NCI-H345 (cell line): ENCODE data around the gene LRRC23.
"Not testable (repeated sequence)": the region's sequence is repeated elsewhere in the genome, so short reads cannot be mapped to it uniquely, and the experiment has no call there.

ENCODE experiments used
- DNase-seq: peaks from one replicate; lab custom pipeline; 2025; lab: John Stamatoyannopoulos, UW

Gene LRRC23

DNA sequence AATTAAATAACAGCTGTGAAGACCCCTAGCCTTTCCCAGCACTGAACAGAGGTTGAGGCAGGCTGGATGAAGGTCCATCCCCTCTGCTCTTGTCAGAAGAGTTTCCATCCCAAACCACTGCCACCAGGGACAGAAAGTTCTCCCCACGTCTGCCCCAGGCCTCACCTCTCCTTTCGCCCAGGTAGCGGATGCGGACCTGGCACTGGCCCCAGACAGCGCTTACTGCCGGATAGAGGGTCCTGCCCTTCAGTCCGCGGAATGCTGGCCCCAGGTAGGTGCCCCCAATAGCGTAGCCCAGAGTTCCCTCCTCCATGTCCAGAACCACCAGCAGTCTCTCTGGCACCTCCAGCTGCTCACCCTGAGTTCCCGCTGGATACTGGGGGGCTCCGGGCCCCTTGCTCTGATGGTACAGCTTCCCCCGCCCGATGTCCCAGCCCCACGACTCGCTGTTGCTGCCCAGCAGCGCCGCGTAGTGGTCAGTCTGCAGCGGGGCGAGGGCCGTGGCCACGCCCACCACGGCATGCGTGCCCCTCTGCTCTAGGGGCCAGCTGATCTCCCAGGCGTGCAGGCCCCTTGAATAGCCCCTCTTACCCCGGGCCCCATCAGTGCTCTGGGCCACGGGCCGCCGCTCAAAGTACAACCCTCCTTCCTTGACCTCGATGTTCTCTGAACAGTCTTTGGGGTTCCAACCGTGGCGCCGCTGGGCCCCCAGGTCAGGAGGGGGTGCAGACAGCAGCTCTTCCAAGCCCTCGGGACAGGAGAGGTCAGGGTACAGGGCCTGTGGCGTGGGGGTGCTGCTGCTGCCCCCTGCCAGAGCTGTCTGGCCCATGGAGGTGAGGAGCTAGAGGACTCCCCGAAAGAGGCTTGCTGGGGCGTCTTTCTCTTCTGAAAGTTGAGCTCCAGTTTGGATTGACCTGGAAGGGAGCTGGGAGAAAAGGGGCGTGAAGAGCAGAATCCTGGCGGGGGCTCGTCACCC is 32.3 kb upstream of the LRRC23 start:
- peak; percentile 82 for DNase-seq

DNA sequence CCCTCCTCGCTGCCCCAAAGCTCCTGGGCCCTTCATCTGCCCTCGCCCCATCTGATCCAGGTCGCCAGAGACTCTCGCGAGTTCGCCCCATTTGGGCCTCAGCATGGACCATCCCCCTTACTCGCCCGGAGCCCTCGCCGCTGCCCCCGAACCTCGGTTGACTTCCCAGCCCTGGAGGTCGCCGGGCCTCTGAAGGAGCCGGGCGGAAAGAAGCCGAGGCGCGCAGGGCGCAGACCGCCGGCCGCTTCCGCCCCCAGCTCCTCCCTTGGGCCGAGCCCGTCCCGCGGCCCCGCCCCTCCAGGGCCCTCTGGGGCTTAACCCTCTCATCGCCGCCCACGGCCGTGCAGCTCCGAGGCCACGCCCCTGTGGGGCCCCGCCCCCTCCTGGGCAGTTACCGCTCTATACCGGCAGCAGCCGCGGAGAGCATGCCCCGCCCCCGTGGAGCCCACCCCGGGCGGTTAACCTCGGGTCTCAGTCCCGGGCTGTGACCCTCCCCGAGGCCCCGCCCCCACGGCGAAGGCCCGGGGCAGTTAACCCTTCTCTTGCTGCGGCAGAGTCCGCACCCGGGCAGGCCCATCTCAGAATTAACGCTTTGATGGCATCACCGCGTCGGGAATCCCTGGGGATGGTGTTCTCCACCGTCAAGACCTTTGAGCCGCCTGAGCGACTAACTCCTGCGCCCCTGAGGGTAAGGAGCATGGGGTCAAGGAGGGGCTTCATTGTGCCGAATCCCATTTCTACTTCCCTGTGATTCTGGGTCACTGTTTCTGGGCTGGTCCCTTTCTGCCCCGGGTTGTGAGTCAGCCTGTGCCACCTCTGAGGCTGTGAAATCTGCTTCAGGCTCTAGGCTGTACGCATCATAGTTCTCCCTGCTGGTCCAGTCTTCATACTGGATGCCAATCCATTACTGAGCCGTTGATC is 31.3 kb upstream of the LRRC23 start, which contains the start of gene SPSB2:
SPSB2 (minus strand) TSS at position 210 of the 921 bp plus-strand sequence. CDS start 402 bp downstream, outside the sequence.
- peak; percentile 99 for DNase-seq

DNA sequence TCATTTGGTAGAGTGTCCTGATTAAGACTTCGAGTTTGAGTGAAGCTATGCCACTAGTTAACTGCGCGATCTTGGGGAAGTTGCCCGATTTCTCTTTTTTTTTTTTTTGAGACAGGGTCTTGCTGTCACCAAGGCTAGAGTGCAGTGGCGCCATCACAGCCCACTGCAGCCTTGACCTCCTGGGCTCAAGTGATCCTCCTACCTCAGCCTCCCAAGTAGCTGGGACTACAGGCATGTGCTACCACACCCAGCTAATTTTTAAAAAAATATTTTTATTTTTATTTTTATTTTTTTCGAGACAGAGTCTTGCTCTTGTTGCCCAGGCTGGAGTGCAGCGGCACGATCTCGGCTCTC is 30.6 kb upstream of the LRRC23 start:
- not testable (repeated sequence) for DNase-seq

DNA sequence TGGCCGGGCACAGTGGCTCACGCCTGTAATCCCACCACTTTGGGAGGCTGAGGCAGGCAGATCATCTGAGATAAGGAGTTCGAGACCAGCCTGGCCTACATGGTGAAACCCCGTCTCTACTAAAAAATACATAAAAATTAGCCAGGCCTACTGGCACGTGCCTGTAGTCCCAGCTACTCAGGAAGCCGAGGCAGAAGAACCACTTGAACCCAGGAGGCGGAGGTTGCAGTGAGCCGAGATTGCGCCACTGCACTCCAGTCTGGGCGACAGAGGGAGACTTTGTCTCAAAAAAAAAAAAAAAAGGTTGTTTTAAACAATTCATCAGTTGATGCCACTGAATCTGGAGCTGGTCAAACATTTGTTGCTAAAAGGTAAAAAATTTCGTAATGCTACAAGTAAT is 24.8 kb upstream of the LRRC23 start:
- DNase-seq = not testable (repeated sequence)

DNA sequence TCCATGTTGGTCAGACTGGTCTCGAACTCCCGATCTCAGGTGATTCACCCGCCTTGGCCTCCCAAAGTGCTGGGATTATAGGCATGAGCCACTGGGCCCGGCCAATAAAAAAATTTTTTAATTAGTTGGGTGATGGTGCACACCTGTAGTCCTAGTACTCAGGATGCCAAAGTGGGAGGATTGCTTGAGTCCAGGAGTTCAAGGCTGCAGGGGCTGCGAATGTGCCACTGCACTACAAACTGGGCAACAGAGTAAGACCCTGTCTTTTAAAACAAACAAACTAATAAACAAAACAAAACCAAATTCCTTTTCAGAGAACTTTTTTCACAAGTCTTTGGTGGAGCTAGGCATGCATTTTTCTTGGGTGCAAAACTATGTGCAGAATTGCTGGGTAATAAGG is 21.4 kb upstream of the LRRC23 start:
- no peak for DNase-seq

DNA sequence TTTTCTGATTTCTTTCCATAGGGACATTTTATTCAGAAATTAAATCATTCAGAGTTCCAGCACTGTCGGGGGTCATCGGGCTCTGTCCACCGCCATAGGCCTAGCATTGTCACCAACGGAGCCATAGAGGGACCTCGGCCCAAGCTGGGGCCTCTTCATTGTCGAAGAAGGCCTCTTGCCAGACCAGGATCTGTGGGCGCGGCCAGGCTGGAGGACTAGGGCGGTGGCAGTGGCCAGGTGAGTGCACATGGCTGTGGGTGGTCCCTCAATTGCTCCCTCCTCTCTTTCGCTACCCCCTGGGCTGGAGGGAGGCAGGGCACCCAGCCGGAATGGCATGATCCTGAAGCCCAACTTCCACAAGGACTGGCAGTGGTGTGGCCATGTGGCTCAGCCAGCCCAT is 20.9 kb upstream of the LRRC23 start:
- DNase-seq = no peak

DNA sequence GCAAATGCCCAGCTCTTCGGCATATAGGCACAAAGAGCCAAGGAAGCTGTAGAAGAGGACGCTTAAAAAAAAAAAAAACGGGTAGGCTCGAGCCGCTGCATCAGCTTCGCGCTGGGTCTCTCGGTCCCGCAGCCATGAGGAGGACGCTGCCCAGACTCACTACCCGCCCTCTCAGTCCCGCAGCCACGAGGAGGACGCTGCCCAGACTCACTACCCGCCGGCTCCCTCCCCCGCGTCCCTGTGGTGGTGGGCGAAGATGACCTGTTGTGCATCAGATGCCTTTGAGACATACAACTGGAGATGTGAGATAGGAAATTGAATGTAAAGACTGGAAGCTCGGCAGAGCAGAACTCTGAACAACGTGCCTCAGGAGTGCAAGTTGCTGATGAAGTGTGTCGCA is 20.1 kb upstream of the LRRC23 start:
- no peak for DNase-seq

DNA sequence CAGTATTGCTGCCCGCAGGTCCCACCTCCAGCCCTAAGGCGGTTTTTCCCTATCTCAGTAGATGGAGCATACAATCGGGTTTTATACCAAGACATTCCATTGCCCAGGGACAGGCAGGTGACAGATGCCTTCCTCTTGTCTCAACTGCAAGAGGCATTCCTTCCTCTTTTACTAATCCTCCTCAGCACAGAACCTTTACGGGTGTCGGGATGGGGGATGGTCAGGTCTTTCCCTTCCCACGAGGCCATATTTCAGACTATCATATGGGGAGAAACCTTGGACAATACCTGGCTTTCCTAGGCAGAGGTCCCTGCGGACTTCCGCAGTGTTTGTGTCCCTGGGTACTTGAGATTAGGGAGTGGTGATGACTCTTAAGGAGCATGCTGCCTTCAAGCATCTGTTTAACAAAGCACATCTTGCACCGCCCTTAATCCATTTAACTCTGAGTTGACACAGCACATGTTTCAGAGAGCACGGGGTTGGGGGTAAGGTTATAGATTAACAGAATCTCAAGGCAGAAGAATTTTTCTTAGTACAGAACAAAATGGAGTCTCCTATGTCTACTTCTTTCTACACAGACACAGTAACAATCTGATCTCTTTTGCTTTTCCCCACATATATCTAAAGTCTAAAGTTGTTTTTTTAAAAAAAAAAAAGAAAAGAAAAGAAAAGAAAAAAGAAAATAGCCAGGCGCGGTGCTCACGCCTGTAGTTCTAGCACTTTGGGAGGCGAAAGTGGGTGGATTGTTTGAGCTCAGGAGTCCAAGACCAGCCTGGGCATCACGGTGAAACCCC is 18.2 kb upstream of the LRRC23 start:
- not testable (repeated sequence) for DNase-seq

DNA sequence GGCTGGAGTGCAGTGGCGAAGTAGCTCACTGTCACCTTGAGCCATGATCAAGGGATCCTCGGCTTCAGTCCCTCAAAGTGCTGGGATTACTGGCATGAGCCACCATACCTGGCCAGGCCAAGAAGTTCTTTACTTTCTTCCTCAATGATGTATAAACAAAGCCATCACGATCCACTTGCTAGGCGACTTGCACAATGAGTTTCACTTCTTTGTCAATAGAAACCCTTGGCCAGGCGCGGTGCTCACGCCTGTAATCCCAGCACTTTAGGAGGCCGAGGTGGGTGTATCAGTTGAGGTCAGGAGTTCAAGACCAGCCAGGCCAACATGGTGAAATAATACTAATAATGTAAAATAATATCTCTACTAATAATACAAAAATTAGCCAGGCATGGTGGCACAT is 17.2 kb upstream of the LRRC23 start:
- DNase-seq = no peak

DNA sequence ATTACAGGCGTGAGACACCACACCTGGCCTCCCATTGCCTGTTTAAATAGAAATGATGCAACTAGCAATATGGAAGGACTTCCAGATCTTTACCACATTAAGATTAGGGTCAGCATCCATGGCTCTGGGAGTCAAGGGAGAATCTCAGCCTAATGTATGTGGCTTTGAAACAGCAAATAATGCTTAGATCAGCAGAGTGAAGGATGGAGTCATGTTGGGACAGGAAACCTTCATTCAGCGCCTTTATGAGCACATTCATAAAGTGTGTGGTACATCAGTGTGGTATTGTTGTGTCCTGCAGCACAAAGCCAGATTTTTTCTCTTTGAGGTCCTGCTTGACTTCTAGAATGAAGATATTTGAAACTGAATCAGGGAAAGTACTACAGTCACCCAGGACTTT is 16.3 kb upstream of the LRRC23 start:
- no peak for DNase-seq

DNA sequence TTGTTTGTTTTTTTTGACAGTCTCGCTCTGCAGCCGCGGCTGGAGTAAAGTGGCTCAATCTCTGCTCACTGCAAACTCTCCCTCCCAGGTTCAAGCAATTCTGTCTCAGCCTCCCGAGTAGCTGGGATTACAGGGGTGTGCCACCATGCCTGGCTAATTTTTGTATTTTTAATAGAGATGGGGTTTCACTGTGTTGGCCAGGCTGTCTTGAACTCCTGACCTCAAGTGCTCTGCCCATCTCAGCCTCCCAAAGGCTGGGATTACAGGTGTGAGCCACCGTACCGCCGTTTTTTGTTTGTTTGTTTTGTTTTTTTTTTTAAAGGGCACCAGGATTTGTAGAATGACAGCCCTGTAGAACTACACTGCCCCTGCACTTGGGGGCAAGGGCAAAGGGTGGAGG is 15.8 kb upstream of the LRRC23 start:
- DNase-seq = not testable (repeated sequence)

DNA sequence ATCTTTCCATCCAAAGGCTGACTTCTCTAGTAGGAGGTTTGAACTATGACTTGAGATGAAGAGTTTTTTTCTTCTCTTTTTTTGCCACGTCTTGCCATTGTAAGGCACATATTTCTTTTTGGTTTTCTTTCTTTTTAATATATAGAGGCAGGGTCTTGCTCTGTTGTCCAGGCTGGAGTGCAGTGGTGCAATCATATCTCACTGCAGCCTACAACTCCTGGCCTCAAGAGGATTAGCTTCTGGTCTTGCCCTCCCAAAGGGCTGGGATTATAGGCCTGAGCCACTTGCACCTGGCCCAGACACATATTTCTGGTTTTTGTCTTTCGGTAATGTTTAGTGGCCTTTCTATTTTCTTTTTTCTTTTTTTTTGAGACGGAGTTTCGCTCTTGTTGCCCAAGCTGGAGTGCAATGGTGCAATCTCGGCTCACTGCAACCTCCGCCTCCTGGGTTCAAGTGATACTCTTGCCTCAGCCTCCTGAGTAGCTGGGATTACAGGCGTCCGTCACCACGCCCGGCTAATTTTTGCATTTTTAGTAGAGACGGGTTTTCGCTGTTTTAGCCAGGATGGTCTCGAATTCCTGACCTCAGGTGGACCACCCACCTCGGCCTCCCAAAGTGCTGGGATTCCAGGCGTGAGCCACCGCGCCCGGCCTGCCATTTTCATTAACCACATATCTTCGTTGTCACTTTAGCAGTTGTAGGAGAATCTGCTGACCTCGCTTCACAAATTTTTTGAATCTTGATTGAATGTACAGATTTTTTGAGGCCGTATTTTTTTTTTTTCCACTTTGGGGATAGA is 14.6 kb upstream of the LRRC23 start:
- DNase-seq = not testable (repeated sequence)

DNA sequence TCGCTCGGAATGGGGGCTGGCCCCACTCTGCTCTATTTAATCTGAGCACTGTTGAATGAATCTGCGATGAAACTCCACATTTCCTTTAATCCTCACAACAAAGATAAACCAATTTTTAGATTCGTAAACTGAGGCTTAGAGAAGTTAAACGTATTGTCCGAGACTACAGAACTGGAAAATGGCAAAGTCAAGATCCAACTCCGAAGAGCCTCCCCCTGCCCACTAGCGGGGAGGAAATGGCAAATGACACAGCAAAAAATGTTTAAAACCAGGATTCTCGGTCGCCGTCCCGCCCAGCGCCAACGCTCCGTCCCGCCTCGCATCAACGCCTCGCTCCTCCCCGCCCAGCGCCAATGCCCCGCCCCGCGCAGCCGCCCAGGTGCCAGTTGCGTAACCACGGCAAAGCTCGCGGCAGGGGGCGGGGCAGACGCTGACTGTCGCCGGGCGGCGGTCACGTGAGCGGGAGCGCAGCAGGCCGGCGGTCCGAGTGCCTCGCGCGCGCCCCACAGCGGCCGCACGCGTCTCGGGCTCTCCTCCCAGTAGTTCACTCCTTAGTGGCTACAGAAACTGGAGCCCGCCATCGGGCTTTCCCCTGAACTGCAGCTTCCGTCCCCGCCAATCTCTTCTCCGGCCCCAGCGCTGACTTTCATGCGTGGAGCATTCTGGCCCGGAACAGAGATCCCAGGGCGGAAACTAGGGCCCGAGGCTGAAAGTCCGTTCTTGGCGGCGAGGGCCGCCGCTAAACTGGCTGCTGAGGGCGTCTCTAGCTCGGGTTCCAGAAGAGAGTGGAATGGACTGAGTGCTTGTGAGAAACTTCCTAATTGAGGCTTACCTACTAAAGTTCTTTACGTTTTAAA is 13.6 kb upstream of the LRRC23 start:
- DNase-seq = peak; percentile 98

DNA sequence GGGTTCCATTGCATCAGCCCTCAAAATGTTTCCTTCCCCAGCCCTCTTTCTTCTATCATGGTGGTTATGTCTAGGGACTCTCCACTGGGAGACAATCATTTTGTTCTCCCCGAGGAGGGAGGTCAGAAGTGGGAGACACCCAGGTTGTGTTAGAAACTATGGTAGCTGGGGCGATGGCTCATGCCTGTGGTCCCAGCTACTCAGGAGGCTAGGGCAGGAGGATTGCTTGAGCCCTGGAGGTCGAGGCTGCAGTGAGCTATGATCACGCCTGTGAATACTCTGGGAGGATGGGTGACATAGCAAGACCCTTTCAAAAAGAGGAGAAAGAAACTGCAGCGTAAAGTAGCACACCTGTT is 13.0 kb upstream of the LRRC23 start:
- no peak for DNase-seq

DNA sequence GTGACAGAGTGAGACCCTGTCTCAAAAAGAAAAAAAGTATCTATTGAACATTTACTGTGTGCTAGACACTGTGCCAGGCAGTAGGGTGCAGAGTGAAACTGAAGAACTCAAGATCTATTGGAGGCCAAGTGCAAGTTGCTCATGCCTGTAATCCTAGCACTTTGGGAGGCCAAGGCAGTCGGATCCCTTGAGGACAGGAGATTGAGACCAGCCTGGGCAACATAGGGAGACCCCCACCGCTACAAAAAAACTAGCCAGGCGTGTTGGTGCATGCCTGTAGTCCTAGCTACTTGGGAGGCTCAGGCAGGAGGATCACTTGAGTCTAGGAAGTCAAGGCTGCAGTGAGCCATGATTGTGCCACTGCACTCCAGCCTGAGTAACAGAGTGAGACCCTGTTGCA is 11.9 kb upstream of the LRRC23 start:
- DNase-seq = not testable (repeated sequence)

DNA sequence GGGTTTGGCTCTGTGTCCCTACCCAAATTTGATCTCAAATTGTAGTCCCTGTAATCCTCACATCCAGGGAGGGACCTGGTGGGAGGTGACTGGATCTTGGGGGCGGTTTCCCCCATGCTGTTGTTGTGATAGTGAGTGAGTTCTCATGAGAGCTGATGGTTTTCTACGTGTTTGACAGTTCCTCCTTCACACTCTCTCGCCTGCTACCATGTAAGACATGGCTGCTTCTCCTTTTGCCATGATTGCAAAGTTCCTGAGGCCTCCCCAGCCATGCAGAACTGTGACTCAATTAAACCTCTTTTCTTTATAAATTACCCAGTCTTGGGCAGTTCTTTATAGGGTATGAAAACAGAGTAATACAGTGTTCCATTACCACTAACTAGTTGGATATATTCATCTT is 10.3 kb upstream of the LRRC23 start:
- DNase-seq = no peak

DNA sequence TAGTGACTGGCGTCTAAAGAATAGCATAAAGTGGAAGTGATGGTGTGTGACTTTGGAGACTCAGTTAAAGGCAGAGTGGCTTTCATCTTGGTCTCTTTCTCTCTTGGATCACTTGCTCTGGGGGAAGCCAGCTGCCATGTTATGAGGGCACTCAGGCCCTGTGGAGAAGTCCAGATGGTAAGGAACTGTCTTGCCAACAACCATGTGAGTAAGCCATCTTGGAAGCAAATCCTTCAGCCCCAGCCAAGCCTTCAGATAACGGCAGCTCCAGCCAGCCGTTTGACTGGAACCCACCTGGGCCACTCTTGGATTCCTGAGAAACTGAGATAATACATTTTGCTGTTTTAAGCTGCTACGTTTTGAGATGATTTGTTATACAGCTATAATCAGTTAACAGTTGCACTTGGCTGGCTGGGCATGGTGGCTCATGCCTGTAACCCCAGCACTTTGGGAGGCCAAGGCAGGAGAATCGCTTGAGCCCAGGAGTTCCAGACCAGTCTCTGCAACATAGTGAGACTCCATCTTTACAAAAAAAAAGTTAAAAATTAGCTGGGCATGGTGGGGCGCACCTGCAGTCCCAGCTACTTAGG is 7.7 kb upstream of the LRRC23 start:
- DNase-seq = no peak

DNA sequence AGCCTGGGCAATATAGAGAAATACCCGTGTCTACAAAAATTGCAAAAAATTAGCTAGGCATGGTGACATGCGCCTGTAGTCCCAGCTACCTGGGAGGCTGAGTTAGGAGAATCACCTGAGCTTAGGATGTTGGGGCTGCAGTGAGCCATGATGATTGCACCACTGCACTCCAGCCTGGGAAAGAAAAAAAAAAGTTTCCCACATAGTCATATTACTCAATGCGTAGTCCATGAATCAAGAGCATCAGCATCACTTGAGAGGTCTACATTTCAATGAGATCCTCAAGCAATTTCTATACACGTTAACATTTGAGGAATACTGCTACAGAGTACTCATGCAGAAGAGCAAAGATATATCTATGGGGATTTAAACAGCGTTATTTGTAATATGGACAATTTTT is 5.2 kb upstream of the LRRC23 start:
- DNase-seq = no peak

DNA sequence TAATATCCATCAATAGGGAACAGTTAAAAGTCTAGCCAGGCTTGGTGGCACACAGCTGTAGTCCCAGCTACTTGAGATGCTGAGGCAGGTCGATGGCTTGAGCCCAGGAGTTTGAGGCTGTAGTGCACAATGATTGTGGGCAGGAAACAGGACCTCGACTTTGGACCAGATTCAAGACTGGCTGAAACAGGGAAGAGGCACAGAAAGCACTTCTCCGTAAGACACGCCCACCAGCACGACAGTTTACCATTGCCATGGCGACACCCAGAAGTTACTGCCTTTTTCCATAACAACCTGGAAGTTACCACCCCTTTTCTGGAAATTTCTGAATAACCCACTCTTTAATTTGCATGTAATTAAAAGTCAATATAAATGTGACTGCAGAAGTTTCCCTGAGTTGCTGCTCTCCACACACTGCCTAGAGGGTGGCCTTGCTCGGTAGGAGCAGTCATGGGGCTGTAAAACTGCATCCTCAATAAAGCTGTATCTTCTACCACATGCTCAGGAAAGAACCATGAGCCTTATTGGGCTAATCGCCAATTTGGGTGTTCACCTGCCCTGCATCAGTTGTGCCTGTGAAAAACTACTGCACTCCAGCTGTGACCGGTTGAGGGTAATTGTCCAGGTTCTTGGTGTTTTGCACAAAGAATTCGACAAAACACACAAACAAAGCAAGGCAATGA is 4.6 kb upstream of the LRRC23 start:
- DNase-seq = peak; percentile 78
